GM19372 (cell line): ENCODE results near the gene GFI1.
"Not testable (repeated sequence)": the region's sequence is repeated elsewhere in the genome, so short reads cannot be mapped to it uniquely, and the experiment has no call there.

ENCODE experiments used
- ATAC-seq: cut with Tn5 transposase; IDR thresholded peaks from one replicate; pipeline ENCODE4 v1.9.1; 2021; ENCODE audit warnings: mild to moderate bottlenecking, low read depth, moderate library complexity; ENCODE audit not compliant: unreplicated experiment

The GFI1 gene

DNA sequence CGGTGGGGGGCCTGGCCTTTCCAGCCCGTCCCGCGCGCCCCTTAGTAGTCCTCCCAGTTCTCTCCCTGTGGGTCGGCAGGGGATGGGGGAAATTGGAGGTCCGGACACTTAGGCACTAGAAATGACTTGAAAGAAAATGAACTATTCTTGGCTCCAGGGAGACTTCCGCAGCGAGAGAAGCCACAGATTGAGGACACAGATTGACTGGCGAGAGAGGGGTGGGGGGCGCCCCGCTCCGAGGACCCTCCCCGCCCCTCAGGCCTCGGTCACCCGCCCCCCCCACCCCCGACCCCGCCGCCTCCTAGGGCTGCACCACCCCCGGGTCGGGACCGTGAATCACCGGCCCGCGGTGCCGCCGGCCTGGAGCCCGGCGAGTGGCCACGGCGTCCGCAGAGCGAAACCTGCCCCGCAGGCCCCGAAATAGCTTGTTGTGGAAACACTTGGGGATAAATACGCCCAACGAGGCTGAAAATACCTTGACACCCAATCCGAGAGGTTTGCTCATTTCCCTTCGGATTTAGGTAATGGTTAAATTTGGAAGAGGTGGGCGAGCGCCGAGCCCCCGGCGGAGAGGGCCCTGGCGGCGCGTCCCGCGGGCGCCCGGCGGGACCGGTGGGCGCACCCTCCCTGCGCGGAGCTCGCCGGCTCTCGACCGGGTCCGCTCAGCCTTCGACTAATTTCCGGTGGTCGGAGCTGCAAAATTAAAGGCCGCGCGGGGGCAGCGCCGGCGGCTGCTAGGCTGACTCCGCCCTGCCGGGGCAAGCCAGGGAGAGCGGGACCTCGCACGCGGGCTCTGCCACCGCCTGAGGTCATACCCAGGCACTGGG is at the start of gene GFI1:
GFI1 (minus strand) TSS at position 675 of the 827 bp plus-strand sequence. CDS start 3,438 bp downstream, outside the sequence.
- peak; percentile 21 for ATAC-seq

DNA sequence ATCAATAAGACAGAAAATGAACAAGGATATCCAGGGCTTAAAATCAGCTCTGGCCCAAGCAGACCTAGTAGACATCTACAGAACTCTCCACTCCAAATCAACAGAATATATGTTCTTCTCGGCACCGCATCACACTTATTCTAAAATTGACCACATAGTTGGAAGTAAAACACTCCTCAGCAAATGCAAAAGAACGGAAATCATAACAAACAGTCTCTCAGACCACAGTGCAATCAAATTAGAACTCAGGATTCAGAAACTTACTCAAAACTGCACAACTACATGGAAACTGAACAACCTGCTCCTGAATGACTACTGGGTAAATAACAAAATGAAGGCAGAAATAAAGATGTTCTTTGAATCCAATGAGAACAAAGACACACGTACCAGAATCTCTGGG is 45.6 kb upstream of the GFI1 start:
- ATAC-seq, result not testable (repeated sequence)

DNA sequence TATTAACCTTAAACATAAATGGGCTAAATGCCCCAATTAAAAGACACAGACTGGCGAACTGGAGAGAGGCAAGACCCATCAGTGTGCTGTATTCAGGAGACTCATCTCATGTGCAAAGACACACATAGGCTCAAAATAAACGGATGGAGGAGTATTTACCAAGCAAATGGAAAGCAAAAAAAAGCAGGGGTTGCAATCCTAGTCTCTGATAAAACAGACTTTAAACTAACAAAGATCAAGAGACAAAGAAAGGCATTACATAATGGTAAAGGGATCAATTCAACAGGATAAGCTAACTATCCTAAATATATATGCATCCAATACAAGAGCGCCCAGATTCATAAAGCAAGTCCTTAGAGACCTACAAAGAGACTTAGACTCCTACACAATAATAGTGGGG is 45.2 kb upstream of the GFI1 start:
- ATAC-seq, result not testable (repeated sequence)

DNA sequence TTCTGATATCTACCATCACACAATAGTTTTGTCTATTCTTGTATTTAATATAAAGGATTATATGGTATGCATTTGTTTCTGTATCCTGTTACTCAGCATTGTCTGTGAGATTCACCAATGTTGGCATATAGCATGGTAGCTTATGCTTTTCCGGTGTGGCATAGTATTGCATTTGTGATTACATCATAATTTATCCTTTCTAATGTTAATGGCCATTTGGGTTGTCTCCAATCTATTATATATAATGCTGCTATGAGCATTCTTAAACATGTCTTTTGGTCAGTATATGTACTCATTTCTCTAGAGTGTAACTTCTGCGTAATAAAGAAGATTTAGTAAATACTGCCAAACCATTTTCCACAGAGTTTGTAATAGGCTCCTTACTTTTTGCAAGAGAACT is 40.9 kb upstream of the GFI1 start:
- ATAC-seq, result no peak

DNA sequence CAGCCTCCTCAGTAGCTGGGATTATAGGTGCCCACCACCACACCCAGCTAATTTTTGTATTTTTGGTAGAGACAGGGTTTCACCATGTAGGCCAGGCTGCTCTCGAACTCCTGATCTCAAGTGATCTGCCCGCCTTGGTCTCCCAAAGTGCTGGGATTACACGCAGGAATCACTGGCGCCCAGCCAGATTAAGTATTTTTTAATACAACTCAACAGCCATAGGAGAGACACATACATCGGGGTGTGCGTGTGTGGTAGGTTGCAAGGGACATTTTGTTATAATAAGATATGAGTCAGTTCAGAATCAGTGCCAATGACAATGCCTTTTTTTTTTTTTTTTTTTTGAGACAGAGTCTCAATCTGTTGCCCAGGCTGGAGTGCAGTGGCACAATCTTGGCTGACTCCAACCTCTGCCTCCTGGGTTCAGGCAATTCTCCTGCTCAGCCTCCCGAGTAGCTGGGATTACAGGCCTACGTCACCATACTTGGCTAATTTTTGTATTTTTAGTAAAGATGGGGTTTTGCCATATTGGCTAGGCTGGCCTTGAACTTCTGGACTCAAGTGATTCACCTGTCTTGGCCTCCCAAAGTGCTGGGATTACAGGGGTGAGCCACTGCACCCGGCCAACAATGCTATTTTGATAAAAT is 38.3 kb upstream of the GFI1 start:
- ATAC-seq, result not testable (repeated sequence)

- ATAC-seq, result no peak
Observed at GRCh38 chr1:92519043-92519442, 32.3 kb upstream of the GFI1 start.

DNA sequence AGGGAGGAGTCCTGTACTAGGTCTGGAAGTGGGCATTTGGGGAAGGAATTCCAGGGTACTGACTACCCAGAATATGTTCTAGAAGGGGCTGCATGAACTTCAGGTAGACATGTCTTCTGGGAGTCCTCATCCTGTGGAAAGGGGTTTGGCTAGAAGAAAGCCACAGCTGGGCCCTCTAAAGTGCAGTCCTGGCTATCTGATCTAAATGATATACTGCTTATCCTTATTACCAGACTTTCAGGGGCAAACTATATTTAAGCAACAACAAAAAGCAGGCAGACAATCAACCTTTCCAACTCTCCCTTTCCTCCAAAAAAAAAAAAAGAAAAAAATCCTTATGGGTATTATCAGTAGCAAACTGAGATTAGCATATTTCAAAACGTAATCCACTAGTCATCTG is 29.8 kb upstream of the GFI1 start:
- ATAC-seq, result no peak

- no peak for ATAC-seq
Observed at GRCh38 chr1:92515796-92516201, 29.1 kb upstream of the GFI1 start.

GRCh38 chr1:92511541-92511940 is 24.8 kb upstream of the GFI1 start:
- no peak for ATAC-seq

- no peak for ATAC-seq
Observed at GRCh38 chr1:92509619-92510018, 22.9 kb upstream of the GFI1 start.

DNA sequence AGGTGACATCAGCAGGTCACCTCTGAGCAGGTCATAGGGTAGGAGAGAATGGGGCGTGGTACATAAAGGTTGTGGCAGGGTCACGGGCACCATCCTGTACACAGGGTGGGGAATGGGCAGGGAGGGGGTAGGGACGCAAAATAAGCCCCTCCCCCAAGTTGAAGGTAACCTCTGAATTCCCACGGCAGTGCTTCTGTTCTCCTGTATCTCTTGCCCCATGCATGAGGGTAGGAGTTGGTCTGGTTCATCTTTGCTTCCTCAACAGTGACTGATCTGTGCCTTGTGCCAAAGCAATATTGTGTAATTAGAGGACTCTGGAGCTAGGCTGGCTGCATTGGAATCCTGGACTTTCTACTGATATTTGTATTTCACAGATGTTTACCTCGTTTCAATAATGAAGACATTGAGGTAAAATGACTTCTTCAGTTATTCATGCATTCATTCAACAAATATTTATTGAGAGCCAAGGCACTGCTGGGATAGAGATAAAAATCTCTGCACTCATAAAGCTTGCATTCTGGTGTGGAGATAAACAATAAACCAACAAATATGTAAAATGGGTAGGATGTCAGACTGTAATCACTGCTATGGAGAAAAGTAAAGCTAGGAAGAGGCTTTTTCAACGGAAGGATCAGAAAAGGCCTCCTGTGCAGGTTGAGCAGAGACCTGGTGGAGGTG is 18.4 kb upstream of the GFI1 start:
- ATAC-seq, result no peak

- ATAC-seq, result no peak
Observed at GRCh38 chr1:92504291-92505014, 17.7 kb upstream of the GFI1 start.

- ATAC-seq, result no peak
Observed at GRCh38 chr1:92503926-92504285, 17.2 kb upstream of the GFI1 start.

GRCh38 chr1:92503043-92503925 is 16.6 kb upstream of the GFI1 start:
- ATAC-seq, result no peak

GRCh38 chr1:92502247-92502646 is 15.5 kb upstream of the GFI1 start:
- ATAC-seq, result no peak

- no peak for ATAC-seq
Observed at GRCh38 chr1:92500552-92500951, 13.8 kb upstream of the GFI1 start.

- no peak for ATAC-seq
Observed at GRCh38 chr1:92495392-92496063, 8.8 kb upstream of the GFI1 start.

DNA sequence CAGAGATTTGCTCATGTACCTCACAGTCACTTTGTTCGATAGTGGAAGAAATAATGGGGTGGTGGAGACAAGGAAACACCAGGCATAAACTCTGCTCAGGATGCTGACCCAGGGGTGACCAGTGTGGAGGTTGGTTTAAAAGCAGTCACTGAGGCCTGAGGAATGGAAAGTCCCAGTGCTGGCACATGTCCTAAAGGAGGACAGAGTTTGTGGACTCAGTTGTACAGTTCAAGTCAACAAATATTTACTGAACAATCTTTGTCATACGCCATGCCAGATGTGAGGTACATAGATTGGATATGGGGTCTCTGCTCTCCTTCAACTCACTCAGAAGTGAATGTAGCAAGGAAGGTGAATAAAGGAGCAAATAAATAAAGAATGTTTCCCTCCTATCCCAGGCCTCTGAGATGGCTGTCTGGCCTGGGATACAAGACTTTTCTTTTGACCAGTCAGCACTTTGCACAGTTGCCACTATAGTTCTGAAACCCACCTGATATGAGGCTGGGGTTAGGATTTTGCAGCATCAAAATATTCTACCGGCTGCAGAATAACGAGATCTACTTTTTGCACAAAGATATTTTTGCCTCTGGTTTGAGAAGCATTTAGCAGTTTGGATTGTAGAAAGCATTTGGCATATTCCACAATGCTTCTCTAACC is 7.9 kb upstream of the GFI1 start:
- no peak for ATAC-seq

DNA sequence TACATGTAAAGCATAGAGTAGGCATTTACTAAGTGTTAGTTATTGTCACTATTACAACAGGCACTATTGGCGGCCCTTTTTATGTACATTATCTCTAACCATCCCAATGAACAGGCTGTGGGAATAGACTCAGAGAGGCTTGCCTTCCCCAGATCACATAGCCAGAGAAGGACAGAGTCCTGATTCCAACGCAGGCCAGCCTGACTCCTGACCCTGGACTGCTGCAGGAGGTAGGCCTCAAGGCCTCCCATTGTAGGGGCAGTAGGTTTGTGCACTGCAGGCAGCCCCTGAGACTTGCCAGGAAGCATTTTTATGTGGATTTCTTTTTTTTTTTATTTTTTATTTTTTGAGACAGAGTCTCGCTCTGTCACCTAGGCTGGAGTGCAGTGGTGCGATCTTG is 6.4 kb upstream of the GFI1 start:
- ATAC-seq, result no peak
